Cardiac muscle cell (in vitro differentiated cells and primary cell): Measurements from ENCODE around the gene EMP2. TPM values are rescaled to one million over a fixed set of nuclear protein-coding genes. Genes with fewer than 3 reads are reported as not detected.

Source experiments
- DNase-seq, 2 donors: peaks; one replicate each; pipeline versions ENCODE4 v3.0.0 to v3.0.0-alpha.2; 2010 to 2017; ENCODE audit warnings: low read depth in 1 of 2, low spot score in 1 of 2
- H3K27ac ChIP-seq: fragments of 200-600 bp; sonication (generic); 2 replicates; pipeline ENCODE4 v1.5.1; 2016
- H3K27me3 ChIP-seq: fragments of 200-600 bp; sonication (generic); 2 replicates; pipeline ENCODE4 v1.6.0; 2016; ENCODE audit warnings: control low read depth
- H3K36me3 ChIP-seq: fragments of 200-600 bp; sonication (generic); 2 replicates; pipeline ENCODE4 v1.5.1; 2016; ENCODE audit warnings: control low read depth
- H3K4me1 ChIP-seq: fragments of 200-600 bp; sonication (generic); 2 replicates; pipeline ENCODE4 v1.8.1; 2017; ENCODE audit warnings: low read depth, mild to moderate bottlenecking, mixed run types
- H3K4me3 ChIP-seq: fragments of 200-600 bp; sonication (generic); 2 replicates; pipeline ENCODE4 v1.5.1; 2016; ENCODE audit warnings: mild to moderate bottlenecking
- H3K9me3 ChIP-seq: fragments of 200-600 bp; sonication (generic); 2 replicates; pipeline ENCODE4 v1.5.1; 2017; ENCODE audit warnings: low read depth, mild to moderate bottlenecking, control low read depth
- CTCF ChIP-seq: IDR thresholded peaks from 2 replicates; pipeline ENCODE4 v1.5.1; 2012; ENCODE audit warnings: low read depth, mild to moderate bottlenecking, low read length
- polyA plus RNA-seq: library from polyadenylated mRNA; unstranded; fragments of >200 nt; fragmentation: Nextera tagmentation; extraction: Ambion mirVana; gene quantifications from 2 replicates; pipeline ENCODE4 v1.2.1, GENCODE V29; 2016
- total RNA-seq: library from RNA; depleted of rRNA; stranded (reverse); fragments of >200 nt; gene quantifications from 2 replicates; pipeline ENCODE4 v1.2.3, GENCODE V29; 2016

The EMP2 gene
- total and polyA plus RNA-seq, 2 experiments from 2014 or later: 40.9 to 151 TPM

- peak overlapping the region; percentile 48 for H3K27ac ChIP-seq
- TF ChIP-seq CTCF: no peak
- H3K4me3 ChIP-seq: no peak overlapping the region
- H3K9me3 ChIP-seq: no peaks in the 10 kb centered on the region
- peaks cover 7% of the 10 kb centered on the region for H3K4me1 ChIP-seq
- H3K36me3 ChIP-seq: no peaks in the 10 kb centered on the region
- no peaks in the 10 kb centered on the region for H3K27me3 ChIP-seq
- DNase-seq: peak in 1 of 2 donors; percentile 26
These were observed 27.4 kb downstream of the EMP2 start for GRCh38 chr16:10552998-10553491.

- peaks cover under 1% of the 10 kb centered on the region for H3K36me3 ChIP-seq
- H3K27me3 ChIP-seq: no peaks in the 10 kb centered on the region
- H3K4me3 ChIP-seq: no peak overlapping the region
- H3K4me1 ChIP-seq: peaks cover 7% of the 10 kb centered on the region
- no peaks in the 10 kb centered on the region for H3K9me3 ChIP-seq
- TF ChIP-seq CTCF: no peak
- no peak for DNase-seq
- no peak overlapping the region for H3K27ac ChIP-seq
These were observed 28.1 kb downstream of the EMP2 start for GRCh38 chr16:10552281-10552680.

- no peaks in the 10 kb centered on the region for H3K9me3 ChIP-seq
These were observed 28.5 kb downstream of the EMP2 start for GRCh38 chr16:10551881-10552280.

GRCh38 chr16:10548404-10548803 lies 32.0 kb downstream of the EMP2 start:
- no peak for DNase-seq
- Histone ChIP-seq H3K27ac (no peak overlapping the region), H3K36me3 (peaks cover 16% of the 10 kb centered on the region), H3K4me1 (peaks cover 5% of the 10 kb centered on the region), H3K4me3 (no peak overlapping the region), H3K27me3 (no peaks in the 10 kb centered on the region), H3K9me3 (no peaks in the 10 kb centered on the region)
- TF ChIP-seq CTCF: no peak

More at GRCh38 chr16:10551881-10552280, 28.5 kb downstream of the EMP2 start:
- no peak for TF ChIP-seq CTCF
- Histone ChIP-seq H3K4me3 (no peak overlapping the region), H3K27me3 (no peaks in the 10 kb centered on the region), H3K27ac (no peak overlapping the region), H3K4me1 (peaks cover 7% of the 10 kb centered on the region), H3K36me3 (peaks cover 5% of the 10 kb centered on the region)
- DNase-seq: no peak

GRCh38 chr16:10547708-10548107 lies 32.7 kb downstream of the EMP2 start:
- no peak for DNase-seq
- no peak for TF ChIP-seq CTCF
- Histone ChIP-seq H3K27me3 (no peaks in the 10 kb centered on the region), H3K4me1 (no peaks in the 10 kb centered on the region), H3K4me3 (no peak overlapping the region), H3K27ac (no peak overlapping the region), H3K36me3 (peaks cover 17% of the 10 kb centered on the region), H3K9me3 (no peaks in the 10 kb centered on the region)
